ENCODE results near the gene PARP16.

The PARP16 gene

DNA sequence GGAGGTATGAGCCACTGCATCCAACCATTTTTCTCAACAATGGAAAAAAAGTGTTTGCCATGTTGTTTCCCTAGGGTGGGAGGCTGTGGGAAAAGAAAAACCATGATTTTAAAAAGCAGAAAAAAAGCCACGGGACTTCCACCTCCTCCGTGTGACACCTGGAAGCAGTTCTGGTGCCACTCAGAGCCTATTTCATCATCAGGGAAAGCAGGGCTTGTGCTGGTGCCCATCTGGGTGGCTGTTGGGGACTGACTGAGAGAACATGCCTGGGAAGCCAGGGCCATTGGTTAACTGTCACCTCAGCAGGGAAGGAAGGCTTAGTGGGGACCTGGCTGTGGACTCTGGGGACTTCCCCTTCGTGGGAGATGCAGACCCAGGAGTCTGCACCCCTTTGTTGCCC is 25.1 kb upstream of the PARP16 start:
- no peak for DNase-seq

DNA sequence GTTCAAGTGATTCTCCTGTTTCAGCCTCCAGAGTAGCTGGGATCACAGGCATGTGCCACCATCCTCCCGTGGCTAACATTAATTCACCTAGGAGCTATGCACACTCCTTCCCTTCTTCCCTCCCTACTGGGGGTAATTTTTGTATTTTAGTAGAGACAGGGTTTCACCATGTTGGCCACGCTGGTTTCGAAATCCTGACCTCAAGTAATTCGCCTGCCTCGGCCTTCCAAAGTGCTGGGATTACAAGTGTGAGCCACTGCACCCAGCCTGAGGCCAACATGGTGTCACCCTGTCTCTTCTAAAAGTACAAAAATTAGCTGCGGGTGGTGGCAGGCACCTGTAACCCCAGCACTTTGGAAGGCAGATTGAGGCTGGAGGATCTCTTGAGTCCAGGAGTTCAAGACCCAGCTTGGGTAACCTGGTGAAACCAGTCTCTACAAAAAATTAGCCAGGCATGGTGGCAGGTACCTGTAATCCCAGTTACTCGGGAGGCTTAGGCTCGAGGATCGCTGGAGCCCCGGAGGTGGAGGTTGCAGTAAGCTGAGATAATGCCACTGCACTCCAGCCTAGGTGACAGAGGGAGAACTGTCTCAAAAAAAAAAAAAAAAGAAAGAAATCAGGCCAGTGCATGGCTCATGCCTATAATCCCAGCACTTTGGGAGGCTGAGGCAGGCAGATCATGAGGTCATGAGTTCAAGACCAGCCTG is 23.9 kb upstream of the PARP16 start:
- DNase-seq = no peak

DNA sequence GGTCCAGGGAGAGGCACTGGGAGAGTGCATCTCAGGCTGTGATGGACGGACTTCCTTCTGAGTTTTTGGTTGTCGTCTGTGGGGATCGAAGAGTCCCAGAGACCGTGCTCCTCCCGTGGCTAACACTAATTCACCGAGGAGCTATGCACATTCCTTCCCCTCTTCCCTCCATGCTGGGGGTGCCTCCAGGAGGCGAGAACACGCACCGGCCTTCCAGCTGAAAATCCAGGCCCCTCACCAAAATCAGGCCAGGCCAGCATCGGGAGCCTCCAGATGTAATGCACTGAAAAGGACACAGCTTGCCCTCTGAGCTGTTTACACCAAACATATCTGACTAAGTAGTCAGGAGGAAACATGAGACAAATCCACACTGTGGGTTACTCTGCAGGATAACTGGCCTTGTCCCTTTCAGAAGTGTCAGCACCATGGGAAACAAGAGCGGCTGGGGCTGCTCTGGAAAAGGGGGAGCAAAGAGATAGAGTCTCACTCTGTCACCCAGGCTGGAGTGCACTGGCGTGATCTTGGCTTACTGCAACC is 23.3 kb upstream of the PARP16 start:
- DNase-seq = no peak

DNA sequence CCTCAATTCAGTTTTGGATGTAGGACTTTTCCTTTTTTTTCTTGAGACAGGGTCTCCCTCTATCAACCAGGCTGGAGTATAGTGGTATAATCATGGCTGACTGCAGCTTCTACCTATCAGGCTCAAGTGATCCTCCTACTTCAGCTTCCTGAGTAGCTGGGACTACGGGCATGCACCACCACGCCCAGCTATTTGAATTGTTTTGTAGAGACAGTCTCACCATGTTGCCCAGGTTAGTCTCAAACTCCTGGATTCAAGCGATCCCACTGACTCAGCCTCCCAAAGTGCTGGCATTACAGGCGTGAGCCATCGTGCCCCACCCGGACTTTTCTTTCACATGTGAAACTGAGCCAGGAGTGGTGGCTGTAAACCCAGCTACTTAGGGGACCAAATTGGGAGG is 21.3 kb upstream of the PARP16 start:
- DNase-seq = no peak

DNA sequence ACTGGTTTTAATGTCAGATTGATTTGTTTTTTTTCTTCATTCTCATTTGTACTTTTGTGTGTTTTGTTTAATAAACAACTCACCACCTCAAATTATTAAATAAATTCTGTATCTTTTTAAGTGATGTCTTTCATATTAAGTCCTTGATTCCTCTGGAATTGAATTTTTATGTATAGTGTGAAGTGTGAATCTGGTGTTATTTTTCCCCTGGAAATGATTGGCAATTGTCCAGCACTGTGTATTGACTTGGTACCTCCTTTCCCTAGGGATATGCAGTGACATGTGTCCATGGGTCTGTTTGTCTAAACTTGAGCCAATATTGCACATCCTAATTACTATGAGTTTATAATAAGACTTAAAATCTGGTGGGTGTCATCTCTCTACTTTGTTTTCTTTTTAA is 19.9 kb upstream of the PARP16 start:
- DNase-seq = no peak

DNA sequence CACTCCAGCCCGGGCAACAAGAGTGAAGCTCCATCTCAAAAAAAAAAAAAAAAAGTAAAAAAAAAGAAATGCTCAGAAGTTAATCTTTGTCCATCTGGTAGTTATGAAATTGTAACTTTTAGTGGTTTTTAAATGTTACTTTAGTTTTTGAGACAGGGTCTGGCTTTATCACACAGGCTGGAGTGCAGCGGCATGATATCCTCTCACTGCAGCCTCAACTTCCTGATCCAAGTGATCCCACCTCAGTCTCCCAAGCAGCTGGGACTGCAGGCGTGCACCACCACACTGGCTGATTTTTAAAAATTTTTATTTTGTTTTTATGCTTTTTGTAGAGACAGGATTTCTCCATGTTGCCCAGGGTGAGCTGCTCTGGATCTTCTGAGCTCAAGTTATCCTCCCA is 19.1 kb upstream of the PARP16 start:
- no peak for DNase-seq

DNA sequence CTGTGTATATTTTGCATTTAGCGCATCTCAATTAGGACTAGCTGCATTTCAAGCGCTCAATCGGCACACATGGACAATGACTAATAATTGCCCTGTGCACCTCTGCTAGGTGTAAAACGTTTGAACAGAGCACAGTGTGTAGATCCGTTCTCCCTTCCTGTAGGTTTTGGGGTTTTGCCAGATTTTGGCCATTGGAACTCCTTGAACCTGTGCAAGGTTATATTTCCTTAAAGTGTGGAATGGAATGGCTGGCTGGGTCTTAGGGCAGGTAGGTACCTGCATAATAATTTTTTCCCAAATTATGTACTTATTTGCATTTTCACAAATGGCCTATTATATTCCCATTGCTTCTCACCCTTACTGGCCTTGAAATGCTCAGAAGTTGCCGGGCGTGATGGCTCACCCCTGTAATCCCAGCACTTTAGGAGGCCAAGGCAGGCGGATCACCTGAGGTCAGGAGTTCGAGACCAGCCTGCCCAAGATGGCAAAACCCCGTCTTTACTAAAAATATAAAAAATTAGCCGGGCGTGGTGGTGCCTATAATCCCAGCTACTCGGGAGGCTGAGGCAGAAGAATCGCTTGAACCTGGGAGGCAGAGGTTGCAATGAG is 18.6 kb upstream of the PARP16 start:
- DNase-seq = no peak

DNA sequence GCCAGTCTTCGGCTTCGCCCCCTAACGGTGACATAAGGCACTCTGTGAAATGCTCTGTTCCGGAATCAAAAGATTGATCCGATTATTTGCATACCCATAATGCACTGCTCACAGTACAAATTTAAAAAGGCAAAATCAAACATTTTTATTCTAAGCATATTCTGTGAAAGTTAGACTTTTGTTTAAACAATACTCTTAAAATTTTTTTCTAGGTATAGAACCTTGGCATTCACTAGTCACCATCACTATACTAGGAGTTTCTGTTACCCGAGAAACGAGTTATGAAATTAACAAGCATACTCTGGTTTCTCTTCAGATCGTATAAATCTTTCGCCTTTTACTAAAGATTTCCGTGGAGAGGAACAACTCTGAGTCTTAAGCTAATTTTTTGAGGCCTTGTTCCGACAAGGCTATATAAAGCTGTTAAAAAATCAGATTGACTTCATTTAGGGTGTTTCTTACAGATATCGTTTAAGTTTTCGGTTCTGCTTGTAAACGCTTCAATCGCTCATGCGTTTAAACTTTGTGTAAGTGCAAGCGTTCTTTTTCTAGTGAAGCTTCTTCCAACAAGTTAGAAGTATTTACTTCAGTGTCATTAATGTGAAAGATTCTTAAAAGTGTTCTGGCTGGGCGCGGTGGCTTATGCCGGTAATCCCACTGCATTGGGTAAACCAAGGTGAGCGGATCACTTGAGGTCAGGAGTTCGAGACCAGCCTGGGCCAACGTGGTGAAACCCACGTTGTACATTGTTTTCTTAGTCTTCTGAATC is 17.9 kb upstream of the PARP16 start, which contains the start of gene RNU5B-1:
TSS of gene RNU5B-1 (plus strand) at position 297 of the 769 bp plus-strand sequence.
- peak; percentile 95 for DNase-seq

DNA sequence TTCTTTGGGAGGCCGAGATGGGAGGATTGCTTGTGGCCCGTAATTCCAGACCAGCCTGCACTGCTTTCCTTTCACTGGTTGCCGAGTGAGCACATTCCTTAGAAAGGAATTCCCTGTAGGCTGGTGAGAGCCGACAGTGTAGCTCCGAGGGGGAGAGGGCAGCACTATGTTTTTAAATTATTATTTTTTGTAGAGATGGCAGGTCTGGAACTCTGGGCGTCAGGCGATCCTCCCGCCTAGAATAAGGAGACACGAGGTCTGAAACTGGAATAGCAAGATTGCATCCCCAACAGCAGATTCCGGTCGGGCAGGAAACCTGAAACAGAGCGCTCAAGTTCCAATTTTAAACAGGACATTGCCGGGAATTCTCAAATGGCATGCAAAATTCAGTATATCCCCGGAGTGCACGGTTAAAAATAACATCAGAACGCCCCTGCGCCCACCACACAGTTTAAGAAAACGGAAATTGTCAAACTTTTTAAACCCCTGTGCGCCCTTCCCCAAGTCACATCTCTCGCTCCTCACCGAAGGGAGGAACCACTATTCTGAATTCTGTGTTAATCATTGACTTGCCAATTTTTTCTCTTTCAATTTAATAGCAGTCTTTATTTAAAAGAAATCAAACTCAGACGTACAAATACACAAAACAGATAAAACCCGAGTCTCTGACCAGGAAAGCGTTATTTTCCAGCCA is 17.2 kb upstream of the PARP16 start:
- DNase-seq = peak; percentile 33

DNA sequence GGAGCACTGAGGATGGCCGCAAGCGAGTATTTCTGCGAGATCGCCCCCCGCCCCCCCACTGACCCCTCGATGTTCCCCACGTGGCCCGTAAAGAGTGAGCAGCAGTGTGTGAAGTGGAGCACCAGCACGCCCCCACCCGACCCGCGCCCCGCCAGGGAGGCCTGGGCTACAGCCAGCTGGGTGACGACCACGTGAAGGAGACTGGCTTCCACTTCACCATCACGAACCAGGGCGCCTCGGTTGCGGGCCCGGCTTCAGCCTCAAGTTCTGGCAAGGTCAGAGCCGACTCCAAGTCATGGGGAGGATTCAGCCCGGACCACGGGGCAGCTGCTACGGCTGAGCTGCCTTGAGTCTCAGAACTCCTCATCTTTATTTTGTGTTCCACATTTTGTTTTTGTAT is 15.4 kb upstream of the PARP16 start:
- no peak for DNase-seq

DNA sequence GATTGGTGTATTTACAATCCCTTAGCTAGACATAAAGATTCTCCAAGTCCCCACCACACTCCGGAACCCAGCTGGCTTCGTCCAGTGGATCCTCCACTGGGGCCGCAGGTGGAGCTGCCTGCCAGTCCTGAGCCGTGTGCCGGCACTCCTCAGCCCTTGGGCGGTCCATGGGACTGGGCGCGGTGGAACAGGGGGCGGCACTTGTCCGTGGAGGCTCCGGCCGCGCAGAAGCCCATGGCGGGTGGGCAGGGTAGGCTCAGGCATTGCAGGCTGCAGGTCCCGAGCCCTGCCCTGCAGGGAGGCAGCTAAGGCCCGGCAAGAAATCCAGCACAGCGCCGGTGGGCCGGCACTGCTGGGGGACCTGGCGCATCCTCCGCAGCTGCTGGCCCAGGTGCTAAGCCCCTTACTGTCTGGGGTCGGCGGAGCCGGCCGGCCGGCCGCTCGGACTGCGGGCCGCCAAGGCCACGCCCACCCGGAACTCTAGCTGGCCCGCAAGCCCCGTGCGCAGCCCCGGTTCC is 14.3 kb upstream of the PARP16 start:
- no peak for DNase-seq

DNA sequence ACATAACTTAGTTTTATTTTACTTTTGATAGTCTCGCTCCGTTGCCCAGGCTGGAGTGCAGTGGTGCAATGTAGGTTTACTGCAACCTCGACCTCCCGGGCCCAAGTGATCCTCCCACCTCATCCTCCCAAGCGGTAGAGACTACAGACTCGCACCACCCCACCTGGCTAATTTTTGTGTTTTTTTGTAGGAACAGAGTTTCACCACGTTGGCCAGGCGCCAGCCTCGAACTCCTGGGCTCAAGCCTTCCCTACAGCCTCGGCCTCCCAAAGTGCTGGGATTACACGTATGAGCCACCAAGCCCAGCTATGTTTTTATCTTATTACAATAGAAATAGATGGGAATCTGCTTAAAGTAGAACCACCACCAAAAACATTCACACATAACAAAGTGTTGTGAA is 12.0 kb upstream of the PARP16 start:
- DNase-seq = no peak

DNA sequence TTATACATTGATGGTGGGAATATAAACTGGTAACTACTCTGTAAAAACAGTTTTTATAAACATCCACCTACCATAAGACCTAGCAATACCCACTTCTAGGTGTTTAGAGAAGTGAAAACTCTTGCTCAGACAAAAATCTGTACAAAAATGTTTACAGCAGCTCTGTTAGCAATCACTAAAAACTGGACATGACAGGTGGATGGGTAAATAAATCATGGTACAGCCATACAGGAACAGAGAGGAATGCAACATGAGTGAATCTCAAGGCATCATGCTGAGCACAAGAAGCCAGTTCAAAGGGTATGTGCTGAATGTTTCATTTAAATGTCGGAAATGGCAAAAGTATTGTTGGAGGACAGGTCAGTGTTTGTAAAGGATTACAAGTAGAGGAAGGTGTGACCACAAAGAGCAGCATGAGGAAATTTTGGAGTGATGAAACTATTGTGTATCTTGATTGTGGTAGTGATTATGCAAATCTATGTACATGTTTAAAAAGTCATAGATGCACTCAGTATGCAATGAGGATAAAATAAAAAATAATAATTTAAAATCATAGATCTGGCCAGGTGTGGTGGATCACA is 6.3 kb upstream of the PARP16 start:
- DNase-seq = no peak

DNA sequence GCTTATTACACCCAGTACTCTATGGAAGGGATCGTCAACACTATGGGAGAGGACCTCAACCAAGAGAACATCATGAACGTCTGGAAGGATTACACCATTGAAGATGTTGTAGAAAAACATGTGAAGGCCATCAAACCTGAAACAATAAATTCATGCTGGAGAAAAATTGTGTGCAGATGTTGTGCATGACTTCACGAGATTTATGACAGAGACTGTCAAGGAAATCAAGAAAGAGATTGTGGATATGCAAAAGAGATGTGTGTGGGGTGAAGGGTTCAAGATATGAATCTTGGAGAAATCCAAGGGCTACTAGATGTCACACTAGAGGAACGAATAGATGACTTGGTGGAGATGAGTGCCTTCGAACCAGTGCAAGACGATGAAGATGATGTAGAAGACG is 3.5 kb upstream of the PARP16 start:
- no peak for DNase-seq

DNA sequence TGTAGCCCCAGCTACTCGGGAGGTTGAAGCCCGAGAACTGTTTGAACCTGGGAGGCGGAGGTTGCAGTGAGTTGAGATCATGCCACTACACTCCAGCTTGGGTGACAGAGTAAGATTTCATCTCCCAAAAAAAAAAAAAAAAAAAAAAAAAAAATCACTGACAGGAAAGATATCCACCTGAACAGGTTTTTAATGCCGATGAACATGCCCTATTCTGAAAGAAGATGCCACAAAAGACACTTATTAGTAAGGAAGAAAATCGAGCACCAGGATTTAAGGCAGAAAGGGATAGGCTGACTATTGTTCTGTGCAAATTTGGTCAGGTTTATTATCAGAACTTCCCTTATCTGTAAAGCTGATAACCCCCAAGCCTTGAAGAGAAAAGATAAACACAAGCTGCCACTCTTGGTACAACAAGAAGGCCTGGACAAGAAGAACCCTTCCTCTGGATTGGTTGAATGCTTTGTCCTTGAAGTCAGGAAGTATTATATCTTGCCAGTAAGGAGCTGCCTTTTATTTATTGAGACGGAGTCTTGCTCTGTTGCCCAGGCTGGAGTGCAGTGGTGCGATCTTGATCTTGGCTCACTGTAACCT is 2.7 kb upstream of the PARP16 start:
- DNase-seq = no peak

DNA sequence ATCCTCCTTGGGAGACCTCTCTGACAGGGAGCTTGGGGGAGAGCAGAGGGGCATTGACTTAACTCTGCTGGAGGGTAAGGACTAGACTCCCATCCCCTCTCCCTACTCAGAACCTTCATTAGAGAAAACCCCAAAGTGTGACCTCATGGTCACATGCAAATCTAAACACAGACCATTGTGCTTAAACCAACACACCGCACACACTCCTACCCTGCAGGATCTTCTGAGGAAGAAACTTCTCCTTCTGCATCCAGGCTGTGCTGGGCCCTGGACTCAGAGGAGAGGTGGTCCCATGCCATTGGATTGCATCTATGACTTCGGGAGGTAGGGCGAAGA is 805 bp upstream of the PARP16 start:
- no peak for DNase-seq

DNA sequence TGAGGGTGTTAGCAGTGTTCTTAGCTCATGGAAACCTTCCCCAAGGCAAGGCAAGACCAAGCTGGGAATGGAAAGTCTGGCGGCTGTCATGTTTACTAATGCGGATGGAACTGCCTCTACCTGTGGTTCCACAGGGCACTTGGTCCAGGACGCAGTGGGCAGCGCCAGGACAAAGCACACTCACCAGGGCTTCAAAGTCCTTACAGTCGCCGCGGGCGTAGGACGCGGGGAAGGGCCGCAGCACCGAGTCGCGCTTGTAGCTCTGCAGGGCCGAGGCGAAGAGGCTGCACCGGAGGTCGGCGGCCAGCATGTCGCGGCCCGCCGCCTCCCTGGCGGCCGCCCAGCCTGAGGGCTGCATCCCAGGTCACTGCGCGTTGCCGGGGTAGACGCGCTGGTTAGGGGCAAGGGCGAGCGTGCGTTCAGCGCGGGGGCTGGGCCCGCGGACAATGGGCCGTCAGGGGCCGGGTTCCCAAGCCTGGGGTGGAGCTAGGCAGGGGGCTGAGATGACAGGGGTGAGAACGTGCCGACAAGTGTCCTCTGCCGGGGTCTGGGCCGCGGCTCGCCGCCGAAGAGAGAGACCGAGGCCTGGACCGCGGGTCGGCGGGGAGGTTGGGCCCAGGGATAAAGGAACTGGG is 497 bp downstream of the PARP16 start:
- DNase-seq = peak; percentile 22

DNA sequence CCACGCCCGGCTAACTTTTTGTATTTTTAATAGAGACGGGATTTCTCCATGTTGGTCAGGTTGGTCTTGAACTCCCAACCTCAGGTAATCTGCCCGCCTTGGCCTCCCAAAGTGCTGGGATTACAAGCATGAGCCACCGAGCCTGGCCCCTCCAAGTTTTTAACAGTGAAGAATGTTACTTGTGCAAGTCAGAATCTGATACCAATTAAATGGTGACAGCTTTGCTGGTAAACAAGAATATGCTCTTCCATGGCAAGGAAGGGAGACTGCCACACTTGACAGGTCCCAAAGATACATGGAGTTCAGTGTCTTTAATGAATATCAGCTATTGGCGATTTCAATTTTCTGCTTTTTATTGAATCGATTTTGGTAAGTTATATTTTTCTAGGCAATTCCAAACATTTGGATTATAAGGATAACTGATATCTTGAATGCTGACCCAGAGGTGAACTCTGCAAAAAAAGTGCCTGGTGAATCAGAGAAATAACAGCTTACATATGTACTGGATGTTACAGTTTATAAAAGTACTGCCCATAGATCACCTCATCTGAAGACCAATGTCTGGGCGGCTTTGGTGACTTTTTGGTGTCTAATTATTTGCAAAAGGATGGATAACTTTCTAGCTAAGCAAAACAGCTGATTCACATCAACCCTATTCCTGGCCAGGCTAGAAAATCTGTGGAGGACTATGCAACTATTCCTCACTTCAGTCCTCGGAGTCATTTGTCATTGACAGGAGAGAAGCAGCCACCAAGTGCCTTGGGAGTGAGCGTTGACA is 1.2 kb downstream of the PARP16 start:
- no peak for DNase-seq

DNA sequence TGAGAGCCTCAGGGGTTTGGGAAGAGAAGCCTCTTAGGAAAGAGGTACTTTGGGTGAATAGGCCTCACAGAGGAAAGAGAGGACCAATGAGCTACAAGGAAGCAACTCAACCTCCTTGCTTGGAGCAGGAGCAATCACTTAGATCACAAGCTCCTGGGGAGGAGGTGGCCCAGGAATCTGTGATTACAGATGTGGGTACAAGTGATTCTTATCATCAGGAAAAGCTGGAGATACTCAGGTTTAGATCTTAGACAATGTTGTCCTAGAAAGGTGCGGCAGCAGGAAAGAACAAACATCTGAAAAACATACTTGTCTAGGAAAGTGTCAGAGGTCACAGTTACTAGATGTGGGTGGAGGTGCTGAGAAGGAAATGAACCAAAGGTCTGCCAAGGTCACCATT is 8.2 kb downstream of the PARP16 start:
- DNase-seq = no peak

DNA sequence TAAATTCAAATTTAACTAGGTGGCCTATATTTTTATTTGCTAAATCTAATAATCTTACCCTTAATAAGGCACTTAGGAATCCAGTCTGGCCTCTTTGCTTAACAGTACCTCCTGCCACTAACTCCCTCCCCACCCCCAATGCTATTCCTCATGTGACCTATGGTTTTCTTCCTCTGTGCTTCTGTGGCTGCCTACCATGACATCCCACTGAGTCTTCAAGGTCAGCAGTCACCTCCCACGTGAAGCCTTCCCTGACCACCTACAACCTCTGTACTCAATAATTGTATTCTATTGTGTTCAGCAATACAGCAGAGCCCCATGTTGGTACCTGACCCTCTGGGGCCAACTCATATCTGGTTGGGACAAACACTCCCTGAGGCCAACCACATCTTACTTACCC is 9.7 kb downstream of the PARP16 start:
- DNase-seq = no peak

DNA sequence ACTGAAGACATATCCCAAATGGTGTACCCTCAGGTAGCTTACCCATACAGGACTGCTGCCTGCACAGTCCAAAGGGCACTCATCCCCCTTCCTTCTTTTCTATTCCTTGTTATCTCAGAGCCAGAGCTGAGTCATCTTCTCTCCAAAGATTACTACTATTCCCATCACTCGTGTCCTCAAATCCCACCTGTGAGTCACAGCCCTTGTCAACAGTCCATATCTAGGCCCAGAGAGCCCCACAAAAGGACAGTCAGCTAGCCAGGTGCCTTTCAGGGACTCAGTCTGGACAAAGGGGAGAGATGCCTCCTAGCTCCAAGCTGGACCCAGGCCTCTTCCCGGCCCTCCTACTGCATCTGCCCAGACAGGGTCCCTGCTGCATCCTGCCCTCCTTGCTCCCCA is 11.0 kb downstream of the PARP16 start:
- DNase-seq = no peak
